ENCODE results near the gene RPL26. TPM values are rescaled to one million over a fixed set of nuclear protein-coding genes. Genes with fewer than 3 reads are reported as not detected.
A peak's percentile ranks its signal among the peaks of the same experiment; 100 is the strongest.
"Not testable (repeated sequence)": the region's sequence is repeated elsewhere in the genome, so short reads cannot be mapped to it uniquely, and the experiment has no call there.

The RPL26 gene
- total RNA-seq, 5 donors from 2014 or later (not counting 1 experiment from before 2014, with no cell fraction given) = 2,515 to 2,978 (median 2,612) TPM

- no peak for ATAC-seq (replicated peaks in 1 of 4)
- peak overlapping the region; percentile 75 to 96 for H3K4me3 ChIP-seq (ENCODE audit: control insufficient read depth in 1 of 2, extremely low read depth in 1 of 2, low read length in 1 of 2)
- H3K36me3 ChIP-seq (ENCODE audit: control insufficient read depth in 2 of 2, extremely low read depth in 1 of 2, insufficient read depth in 1 of 2, low read length in 1 of 2) = peaks cover 8 to 44% of the 10 kb centered on the region in 2 donors
- H3K27ac ChIP-seq (ENCODE audit: low read length) = peak overlapping the region; percentile 36
- Mint-ChIP-seq H3K27ac (peak overlapping the region; percentile 90 to 95), H3K36me3 (peaks cover 44% of the 10 kb centered on the region), H3K4me1 (peaks cover 61 to 74% (median 64%) of the 10 kb centered on the region in 3 donors), H3K4me3 (peak overlapping the region; percentile 89 to 100 (median 100)), H3K9me3 (no peaks in the 10 kb centered on the region), H3K27me3 (no peaks in the 10 kb centered on the region)
- POLR2A ChIA-PET = interaction anchor here in 1 of 2 donors (0.6 kb wide), 2 partner anchors 12 to 470 kb away, joined by 4 to 5 read pairs; no protein-coding TSS in a partner anchor
- no peaks in the 10 kb centered on the region for H3K9me3 ChIP-seq
- CTCF ChIA-PET = interaction anchor here (0.6 to 0.7 kb wide), 3 partner anchors 363 to 897 kb away, joined by 3 to 4 read pairs (median 3); no protein-coding TSS in a partner anchor
- H3K27me3 ChIP-seq (replicated peaks in 1 of 2; ENCODE audit: control insufficient read depth in 2 of 2, extremely low read depth in 1 of 2, insufficient read depth in 2 of 2, low read length in 1 of 2) = no peaks in the 10 kb centered on the region
- WGBS (ENCODE audit: insufficient coverage) = 2% methylated on average over 11 of the region's 27 CpGs
- peak in 1 of 35 experiments; percentile 35 for DNase-seq
- peaks cover 20 to 47% of the 10 kb centered on the region in 2 experiments for H3K4me1 ChIP-seq (ENCODE audit: control insufficient read depth in 1 of 2, extremely low read depth in 1 of 2, insufficient read depth in 2 of 2, low read length in 2 of 2)
These were observed 727 bp downstream of the RPL26 start for GRCh38 chr17:8382052-8382879.

GRCh38 chr17:8380049-8380448, 2.9 kb downstream of the RPL26 start:
- ChIA-PET CTCF (no interaction called here), POLR2A (no interaction called here)
- Mint-ChIP-seq H3K36me3 (peaks cover 45% of the 10 kb centered on the region), H3K4me3 (peak overlapping the region in 2 of 3 donors; percentile 34 to 100), H3K4me1 (peaks cover 71 to 85% (median 76%) of the 10 kb centered on the region in 3 donors), H3K27me3 (no peaks in the 10 kb centered on the region), H3K27ac (peak overlapping the region in 1 of 2 donors; percentile 48), H3K9me3 (no peaks in the 10 kb centered on the region)
- H3K4me3 ChIP-seq (ENCODE audit: control insufficient read depth in 1 of 2, extremely low read depth in 1 of 2, low read length in 1 of 2) = no peak overlapping the region
- H3K27me3 ChIP-seq (replicated peaks in 1 of 2; ENCODE audit: control insufficient read depth in 2 of 2, extremely low read depth in 1 of 2, insufficient read depth in 2 of 2, low read length in 1 of 2) = no peaks in the 10 kb centered on the region
- peaks cover 8 to 50% of the 10 kb centered on the region in 2 donors for H3K36me3 ChIP-seq (ENCODE audit: control insufficient read depth in 2 of 2, extremely low read depth in 1 of 2, insufficient read depth in 1 of 2, low read length in 1 of 2)
- no peaks in the 10 kb centered on the region for H3K9me3 ChIP-seq
- ATAC-seq (replicated peaks in 1 of 4) (no peak), DNase-seq (no peak)
- peaks cover 35 to 51% of the 10 kb centered on the region in 2 experiments for H3K4me1 ChIP-seq (ENCODE audit: control insufficient read depth in 1 of 2, extremely low read depth in 1 of 2, insufficient read depth in 2 of 2, low read length in 2 of 2)
- WGBS (ENCODE audit: insufficient coverage) = no CpG with 5 or more reads among the region's 3 CpGs
- no peak overlapping the region for H3K27ac ChIP-seq (ENCODE audit: low read length)

DNA sequence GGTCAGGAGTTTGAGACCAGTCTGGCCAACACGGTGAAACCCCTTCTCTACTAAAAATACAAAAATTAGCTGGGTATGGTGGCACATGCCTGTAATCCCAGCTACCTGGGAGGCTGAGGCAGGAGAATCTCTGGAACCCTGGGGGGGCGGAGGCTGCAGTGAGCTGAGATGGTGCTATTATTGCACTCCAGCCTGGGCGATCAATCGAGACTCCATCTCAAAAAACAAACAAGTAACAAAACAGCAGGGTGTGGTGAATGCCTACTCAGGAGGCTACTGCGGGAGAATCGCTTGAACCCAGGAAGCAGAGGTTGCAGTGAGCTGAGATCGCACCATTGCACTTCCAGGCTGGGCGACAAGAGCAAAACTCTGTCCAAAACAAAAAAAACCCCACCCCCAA, 4.9 kb downstream of the RPL26 start:
- H3K4me3 Mint-ChIP-seq = peak overlapping the region in 1 of 3 donors; percentile 83
- H3K27me3 ChIP-seq (replicated peaks in 1 of 2; ENCODE audit: control insufficient read depth in 2 of 2, extremely low read depth in 1 of 2, insufficient read depth in 2 of 2, low read length in 1 of 2); DNase-seq; H3K4me3 ChIP-seq (ENCODE audit: control insufficient read depth in 1 of 2, extremely low read depth in 1 of 2, low read length in 1 of 2); H3K27me3 Mint-ChIP-seq; H3K27ac Mint-ChIP-seq; POLR2A ChIA-PET; H3K9me3 Mint-ChIP-seq; H3K9me3 ChIP-seq; H3K27ac ChIP-seq (ENCODE audit: low read length); ATAC-seq (replicated peaks in 1 of 4): not testable (repeated sequence)
- H3K36me3 Mint-ChIP-seq = peaks cover 45% of the 10 kb centered on the region
- Histone ChIP-seq H3K36me3 (ENCODE audit: control insufficient read depth in 2 of 2, extremely low read depth in 1 of 2, insufficient read depth in 1 of 2, low read length in 1 of 2) (peaks cover 8 to 50% of the 10 kb centered on the region in 2 donors), H3K4me1 (ENCODE audit: control insufficient read depth in 1 of 2, extremely low read depth in 1 of 2, insufficient read depth in 2 of 2, low read length in 2 of 2) (peaks cover 35 to 38% of the 10 kb centered on the region in 2 experiments)
- WGBS (ENCODE audit: insufficient coverage) = 47% methylated on average over 3 of the region's 8 CpGs
- H3K4me1 Mint-ChIP-seq = peaks cover 63 to 74% (median 64%) of the 10 kb centered on the region in 3 donors
- CTCF ChIA-PET = interaction anchor here (0.6 to 2.1 kb wide), 2 partner anchors 257 to 318 kb away, joined by 5 to 6 read pairs; no protein-coding TSS in a partner anchor

DNA sequence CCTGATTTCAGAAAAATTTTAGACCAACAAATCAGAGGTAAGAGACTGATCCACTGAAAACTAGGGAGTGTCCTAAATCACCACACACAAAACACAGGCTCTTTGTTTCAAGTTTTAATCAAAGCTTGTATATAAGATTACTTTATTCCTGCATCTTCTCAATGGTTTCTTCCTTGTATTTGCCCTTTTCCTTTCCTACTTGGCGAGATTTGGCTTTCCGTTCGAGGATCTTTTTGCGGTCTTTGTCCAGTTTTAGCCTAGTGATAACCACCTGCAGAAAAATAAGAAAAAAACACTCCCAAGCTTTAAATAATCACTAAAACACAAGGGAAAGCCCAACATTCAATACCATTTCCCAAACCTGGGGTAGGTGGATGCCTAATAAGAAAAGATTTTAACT, 5.6 kb downstream of the RPL26 start:
- Histone ChIP-seq H3K27ac (ENCODE audit: low read length) (peak overlapping the region; percentile 65), H3K36me3 (ENCODE audit: control insufficient read depth in 2 of 2, extremely low read depth in 1 of 2, insufficient read depth in 1 of 2, low read length in 1 of 2) (peaks cover 8 to 50% of the 10 kb centered on the region in 2 donors), H3K9me3 (no peaks in the 10 kb centered on the region), H3K4me1 (ENCODE audit: control insufficient read depth in 1 of 2, extremely low read depth in 1 of 2, insufficient read depth in 2 of 2, low read length in 2 of 2) (peaks cover 35 to 38% of the 10 kb centered on the region in 2 experiments), H3K27me3 (replicated peaks in 1 of 2; ENCODE audit: control insufficient read depth in 2 of 2, extremely low read depth in 1 of 2, insufficient read depth in 2 of 2, low read length in 1 of 2) (no peaks in the 10 kb centered on the region), H3K4me3 (ENCODE audit: control insufficient read depth in 1 of 2, extremely low read depth in 1 of 2, low read length in 1 of 2) (no peak overlapping the region)
- DNase-seq = no peak
- WGBS (ENCODE audit: insufficient coverage) = no CpG with 5 or more reads among the region's 4 CpGs
- peak overlapping the region; percentile 36 to 89 (median 83) for H3K4me3 Mint-ChIP-seq
- H3K36me3 Mint-ChIP-seq = peaks cover 38% of the 10 kb centered on the region
- ChIA-PET CTCF (interaction anchor here (0.5 to 2.1 kb wide), 7 partner anchors 11 to 690 kb away, joined by 3 to 10 read pairs (median 3); partner anchors contain the start of gene TP53 (in 1 of the 2)), POLR2A (interaction anchor here in 1 of 2 donors (1.0 kb wide), 1 partner anchor 17 kb away, joined by 4 read pairs; no protein-coding TSS in a partner anchor)
- peak overlapping the region; percentile 80 to 85 for H3K27ac Mint-ChIP-seq
- ATAC-seq (replicated peaks in 1 of 4) = no peak
- no peaks in the 10 kb centered on the region for H3K9me3 Mint-ChIP-seq
- H3K27me3 Mint-ChIP-seq = no peaks in the 10 kb centered on the region
- peaks cover 56 to 67% (median 57%) of the 10 kb centered on the region in 3 donors for H3K4me1 Mint-ChIP-seq

DNA sequence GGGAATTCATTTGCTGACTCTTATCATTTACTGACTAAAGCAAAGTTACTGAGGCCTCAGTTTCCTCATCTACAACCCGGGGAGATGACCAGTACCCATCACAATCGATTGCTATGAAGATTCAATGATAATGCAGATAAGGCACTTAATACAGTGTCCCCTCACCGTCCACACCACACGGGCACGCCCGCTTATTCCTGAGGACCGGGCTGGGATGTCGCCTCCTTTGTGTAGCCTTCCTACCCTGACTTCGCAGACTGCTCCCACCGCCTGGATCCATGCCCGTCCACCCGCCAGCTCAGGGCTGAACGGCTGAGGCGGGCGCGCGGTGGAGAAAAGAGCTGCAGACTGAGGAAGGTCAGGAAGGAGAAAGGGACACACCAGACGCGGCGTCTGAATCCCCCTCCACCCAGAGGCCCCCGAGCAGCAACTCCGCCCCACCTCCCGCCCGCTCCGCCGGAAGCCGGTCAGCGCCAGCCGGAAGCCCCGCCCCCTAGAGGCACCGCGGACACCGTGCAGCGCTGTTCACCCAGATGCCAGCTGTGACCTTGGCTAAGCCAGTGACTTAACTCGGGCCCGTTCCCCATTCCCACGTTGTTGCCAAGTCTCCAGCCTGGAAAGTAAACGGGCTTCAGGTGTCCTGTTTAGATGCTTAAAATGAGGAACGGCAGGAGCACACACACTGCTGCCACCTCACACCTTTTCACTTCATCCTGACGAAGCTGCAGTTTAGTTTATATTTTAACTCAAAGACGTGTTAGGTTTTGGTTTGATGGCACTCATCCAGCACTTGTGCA, 6.5 kb downstream of the RPL26 start, which contains the start of gene KRABD2:
TSS of gene KRABD2 (minus strand) at position 434 of the 797 bp plus-strand sequence.
- 0% methylated on average over 27 of the region's 41 CpGs for WGBS (ENCODE audit: insufficient coverage)
- CTCF ChIA-PET = interaction anchor here (0.5 to 2.1 kb wide), 14 partner anchors 10 to 1938 kb away, joined by 3 to 12 read pairs (median 3); partner anchors contain the start of genes NDEL1 (in 1 of the 2) and TP53 (in 1 of the 2)
- no peaks in the 10 kb centered on the region for H3K27me3 Mint-ChIP-seq

More for the DNA sequence above, 6.5 kb downstream of the RPL26 start, which contains the start of gene KRABD2:
- peaks cover 50 to 59% (median 57%) of the 10 kb centered on the region in 3 donors for H3K4me1 Mint-ChIP-seq
- POLR2A ChIA-PET = interaction anchor here (0.6 to 1.0 kb wide), 3 partner anchors 13 to 155 kb away, joined by 3 to 5 read pairs (median 4); no protein-coding TSS in a partner anchor
- H3K4me1 ChIP-seq (ENCODE audit: control insufficient read depth in 1 of 2, extremely low read depth in 1 of 2, insufficient read depth in 2 of 2, low read length in 2 of 2) = peaks cover 29 to 30% of the 10 kb centered on the region in 2 experiments
- peak within 1 kb of the TSS; percentile 65 for H3K27ac ChIP-seq (ENCODE audit: low read length)
- peak within 1 kb of the TSS; percentile 74 to 94 for H3K4me3 ChIP-seq (ENCODE audit: control insufficient read depth in 1 of 2, extremely low read depth in 1 of 2, low read length in 1 of 2)
- H3K9me3 Mint-ChIP-seq = no peaks in the 10 kb centered on the region
- H3K27me3 ChIP-seq (replicated peaks in 1 of 2; ENCODE audit: control insufficient read depth in 2 of 2, extremely low read depth in 1 of 2, insufficient read depth in 2 of 2, low read length in 1 of 2) = no peaks in the 10 kb centered on the region
- peak; percentile 74 to 92 (median 87) for DNase-seq
- peaks cover 8 to 46% of the 10 kb centered on the region in 2 donors for H3K36me3 ChIP-seq (ENCODE audit: control insufficient read depth in 2 of 2, extremely low read depth in 1 of 2, insufficient read depth in 1 of 2, low read length in 1 of 2)
- peak; percentile 98 to 100 (median 100) for ATAC-seq (replicated peaks in 1 of 4)
- H3K9me3 ChIP-seq = no peaks in the 10 kb centered on the region
- H3K27ac Mint-ChIP-seq = peak within 1 kb of the TSS; percentile 85 to 86
- H3K4me3 Mint-ChIP-seq = peak within 1 kb of the TSS; percentile 83 to 89 (median 88)
- H3K36me3 Mint-ChIP-seq = peaks cover 37% of the 10 kb centered on the region
